ENCODE measurements around the gene MGAT5B.

- TF ChIP-seq CTCF (IDR thresholded peaks at IDR 0.05) (no peak), POLR2A (IDR thresholded peaks at IDR 0.05) (no peak), POLR2AphosphoS5 (IDR thresholded peaks at IDR 0.05) (no peak)
These were observed 26.3 kb upstream of the MGAT5B start for GRCh38 chr17:76841776-76842405.

All from sigmoid colon (tissue), 4 donors.